K562 (cell line): ENCODE results near the gene GPR107. TPM values are rescaled to one million over a fixed set of nuclear protein-coding genes. Genes with fewer than 3 reads are reported as not detected.

Experiments
- ATAC-seq: fragments of 200-7000 bp; cut with Tn5 transposase; 3 replicates; pipeline ENCODE4 v1.9.1; 2020; ENCODE audit warnings: moderate library complexity
- BruUV-seq: library from RNA; stranded (reverse); fragments of 400-500 nt; replicated peaks from 2 replicates; lab custom pipeline; 2021; lab: Mats Ljungman, UMichigan
- CTCF ChIA-PET: fragments of 300-600 bp; formaldehyde crosslinking; extraction: SDS; loops from one replicate; lab custom pipeline; 2021; ENCODE audit warnings: low intra/inter-chr PET ratio; lab: Yijun Ruan, JAX
- POLR2A ChIA-PET: fragments of 300-600, 350-650 bp; sonication (Branson Sonifier 250); formaldehyde crosslinking; extraction: SDS; loops from one replicate; lab custom pipeline; 2021; ENCODE audit warnings: antibody characterized with exemption, inconsistent platforms; lab: Yijun Ruan, JAX
- DNase-seq, 4 experiments: peaks; one replicate each; pipeline versions ENCODE4 v3.0.0 to v3.0.0-alpha.2; 2011 to 2018; ENCODE audit warnings: low spot score in 3 of 4, mixed read lengths in 3 of 4; ENCODE audit errors: extremely low read depth in 1 of 4
- FAIRE-seq: peaks from 2 replicates; lab custom pipeline; 2011; peaks lifted over from hg19 to GRCh38; lab: Jason Lieb, UNC
- H2AFZ ChIP-seq: 2 replicates; pipeline ENCODE4 v1.6.0; 2011; ENCODE audit warnings: low read depth, low read length, control low read depth, inconsistent platforms
- H3K27ac ChIP-seq: fragments of 200-600 bp; 3 replicates; pipeline ENCODE4 v1.8.0; 2011; ENCODE audit warnings: low read depth, mild to moderate bottlenecking, control low read depth, inconsistent platforms, low read length, moderate library complexity, mixed read lengths; ENCODE audit errors: extremely low read depth
- H3K27me3 ChIP-seq, 2 experiments: fragments of 300-600 bp in 1 of 2; 2 replicates in 1 of 2; 3 replicates in 1 of 2; pipeline versions ENCODE4 v1.6.0 to v1.8.0; 2011; ENCODE audit warnings: inconsistent platforms in 2 of 2, low read length in 2 of 2, mild to moderate bottlenecking in 1 of 2, mixed read lengths in 1 of 2, moderate library complexity in 1 of 2; ENCODE audit not compliant: control insufficient read depth in 2 of 2, insufficient read depth in 2 of 2
- H3K36me3 ChIP-seq: fragments of 300-600 bp; 3 replicates; pipeline ENCODE4 v1.8.0; 2011; ENCODE audit warnings: mild to moderate bottlenecking, low read length, inconsistent platforms; ENCODE audit not compliant: control insufficient read depth, insufficient read depth
- H3K4me1 ChIP-seq, 2 experiments: fragments of 200-600 bp in 1 of 2; replicated peaks in 1 of 2; 2 replicates in 1 of 2; 3 replicates in 1 of 2; pipeline versions ENCODE4 v1.5.1 to v1.8.0; 2011; ENCODE audit warnings: inconsistent platforms in 2 of 2, low read length in 2 of 2, mild to moderate bottlenecking in 1 of 2, mixed read lengths in 1 of 2, moderate library complexity in 1 of 2; ENCODE audit not compliant: control insufficient read depth in 2 of 2, insufficient read depth in 2 of 2
- H3K4me2 ChIP-seq: 2 replicates; pipeline ENCODE4 v1.6.1; 2011; ENCODE audit warnings: low read length, control low read depth, inconsistent platforms, mixed read lengths; ENCODE audit not compliant: insufficient read depth
- H3K4me3 ChIP-seq: fragments of 200-600 bp; sonication (generic), shearing (Covaris generic); 2 replicates; pipeline ENCODE4 v1.5.1; 2016; ENCODE audit warnings: control low read depth, inconsistent platforms
- H3K79me2 ChIP-seq: fragments of 200-600 bp; 3 replicates; pipeline ENCODE4 v1.8.0; 2011; ENCODE audit warnings: low read length, inconsistent platforms; ENCODE audit not compliant: control insufficient read depth, insufficient read depth
- H3K9ac ChIP-seq, 2 experiments: 2 replicates each; pipeline versions ENCODE4 v1.6.0 to v1.6.1; 2011; ENCODE audit warnings: low read depth in 2 of 2, low read length in 2 of 2, control low read depth in 1 of 2, inconsistent platforms in 1 of 2, mild to moderate bottlenecking in 1 of 2, mixed read lengths in 1 of 2; ENCODE audit not compliant: insufficient read depth in 1 of 2
- H3K9me1 ChIP-seq: one replicate; pipeline ENCODE4 v1.6.0; 2011; ENCODE audit warnings: inconsistent platforms, mild to moderate bottlenecking, low read length, moderate library complexity; ENCODE audit not compliant: control insufficient read depth, insufficient read depth
- H3K9me3 ChIP-seq: replicated peaks from 2 replicates; pipeline ENCODE4 v1.5.1; 2011; ENCODE audit warnings: low read depth, low read length, inconsistent platforms; ENCODE audit not compliant: control insufficient read depth, insufficient read depth
- H4K20me1 ChIP-seq: replicated peaks from 2 replicates; pipeline ENCODE4 v1.6.1; 2011; ENCODE audit warnings: low read length, inconsistent platforms, mixed read lengths; ENCODE audit not compliant: control insufficient read depth, insufficient read depth
- BMI1 ChIP-seq: fragments of 150-350 bp; IDR thresholded peaks from 2 replicates; pipeline ENCODE4 v1.6.1; 2014; ENCODE audit warnings: low read length
- CAMTA2 ChIP-seq: fragments of 250-450 bp; sonication (Bioruptor Pico); conservative IDR thresholded peaks from 2 replicates; pipeline ENCODE4 v1.5.1; 2022
- KAT7 ChIP-seq: sonication (generic); formaldehyde crosslinking; IDR thresholded peaks from 2 replicates; pipeline ENCODE4 v1.8.0; 2022; ENCODE audit warnings: missing genetic modification reagents, mild to moderate bottlenecking, borderline replicate concordance
- NELFE ChIP-seq: IDR thresholded peaks from 2 replicates; pipeline ENCODE4 v1.6.1; 2011; ENCODE audit warnings: mild to moderate bottlenecking; ENCODE audit not compliant: insufficient read depth, insufficient read length
- NFIX ChIP-seq: fragments of 250-450 bp; sonication (Bioruptor Pico); IDR thresholded peaks from 2 replicates; pipeline ENCODE4 v1.4.0; 2020; ENCODE audit warnings: low read depth, mild to moderate bottlenecking, moderate library complexity
- PHF8 ChIP-seq: fragments of 200-600 bp; sonication (generic); IDR thresholded peaks from 2 replicates; pipeline ENCODE4 v1.6.1; 2012; ENCODE audit warnings: mixed run types, mild to moderate bottlenecking, inconsistent platforms, low read length, moderate library complexity, borderline replicate concordance
- POLR2A ChIP-seq: fragments of 450-650 bp; conservative IDR thresholded peaks from 2 replicates; pipeline ENCODE4 v1.6.1; 2016
- WGBS: fragments of 100-300 bp; shearing (Covaris generic); methylation state at CpG from one replicate; pipeline ENCODE4 v1.1.6; 2016; ENCODE audit warnings: low coverage, mixed read lengths; ENCODE audit not compliant: insufficient coverage; ENCODE audit errors: missing lambda C conversion rate; 5-methylcytosine and 5-hydroxymethylcytosine counted together
- in situ Hi-C: fragments of 300-500 bp; cut with MboI; formaldehyde crosslinking; loops from 4 replicates; pipeline ENCODE4 v1.15.0; 2018; ENCODE audit warnings: inconsistent platforms, mixed read lengths
- intact Hi-C: fragments of 100-400 bp; cut with micrococcal nuclease; formaldehyde crosslinking; loops from 2 replicates; pipeline ENCODE4 v1.14.2; 2022
- polyA plus RNA-seq, 8 experiments: library from polyadenylated mRNA; depleted of rRNA in 4 of 8; stranded (reverse) in 5 of 8; unstranded in 3 of 8; fragments of >200 nt; fragmentation: Nextera tagmentation in 2 of 8; fragmentation: Illumina TruSeq in 1 of 8; extraction: Ambion mirVana in 2 of 8; extraction: Trizol in 1 of 8; gene quantifications; 2 replicates each; pipeline versions ENCODE4 v1.2.1 to v1.2.3, GENCODE V29; 2011 to 2014; ENCODE audit warnings: inconsistent platforms in 1 of 8, missing spikeins in 1 of 8
- total RNA-seq, 7 experiments: library from RNA; depleted of rRNA in 6 of 7; stranded (reverse); fragments of >200 nt in 6 of 7; fragmentation: Illumina TruSeq in 2 of 7; extraction: Trizol in 2 of 7; gene quantifications; 2 replicates each; pipeline versions ENCODE4 v1.2.1 to v1.2.3, GENCODE V29; 2011 to 2021; ENCODE audit warnings: low replicate concordance in 1 of 7
- TF ChIP-seq, protein P1 (sequence below): fragments of 450-650 bp; IDR thresholded peaks from 2 replicates; pipeline ENCODE4 v1.6.1; 2018; ENCODE audit not compliant: partially characterized antibody
- TF ChIP-seq, protein P2 (sequence below): fragments of 450-650 bp; IDR thresholded peaks from 2 replicates; pipeline ENCODE4 v1.6.1; 2017; ENCODE audit warnings: antibody characterized with exemption
- TF ChIP-seq, protein P3 (sequence below): fragments of 200-800 bp; sonication (Bioruptor generic); IDR thresholded peaks from 2 replicates; pipeline ENCODE4 v1.6.1; 2016; ENCODE audit warnings: missing genetic modification characterization, missing compliant biosample characterization
- TF ChIP-seq, protein P4 (sequence below): fragments of 450-650 bp; IDR thresholded peaks from 2 replicates; pipeline ENCODE4 v1.6.1; 2017; ENCODE audit warnings: mild to moderate bottlenecking, moderate library complexity

The GPR107 gene
- total and polyA plus RNA-seq, 9 of the 15 experiments (the other 6 are each of a cell fraction or from before 2014, with no cell fraction given): 3.2 to 34.6 (median 14.4) TPM

- no peaks in the 10 kb centered on the region; a peak in 1 of 5 replicates for H3K4me1 ChIP-seq
- peaks cover 2% of the 10 kb centered on the region; the same call in 1 of the 2 replicates for H4K20me1 ChIP-seq
- no TSS peak for BruUV-seq
- no peak overlapping the region for H3K4me3 ChIP-seq
- in situ Hi-C loops: no loop called here
- no peaks in the 10 kb centered on the region for H3K9me1 ChIP-seq
- H3K9ac ChIP-seq: no peak overlapping the region
- H3K36me3 ChIP-seq: peaks cover 75% of the 10 kb centered on the region
- H3K27ac ChIP-seq: no peak overlapping the region
- FAIRE-seq: no peak
- H3K27me3 ChIP-seq: no peaks in the 10 kb centered on the region
- WGBS: 95% methylated on average over 9 of the region's 9 CpGs
- DNase-seq: no peak
- ChIA-PET CTCF (no interaction called here), POLR2A (interaction anchor here (0.6 to 1.2 kb wide), 2 partner anchors 8 to 33 kb away, joined by 3 to 4 read pairs; no protein-coding TSS in a partner anchor)
- H3K4me2 ChIP-seq: no peak overlapping the region
- H3K9me3 ChIP-seq: no peaks in the 10 kb centered on the region
- no peaks in the 10 kb centered on the region for H3K79me2 ChIP-seq
- ATAC-seq: no peak
- intact Hi-C loops: no loop called here
- no peak overlapping the region for H2AFZ ChIP-seq
- TF ChIP-seq, protein P1, sequence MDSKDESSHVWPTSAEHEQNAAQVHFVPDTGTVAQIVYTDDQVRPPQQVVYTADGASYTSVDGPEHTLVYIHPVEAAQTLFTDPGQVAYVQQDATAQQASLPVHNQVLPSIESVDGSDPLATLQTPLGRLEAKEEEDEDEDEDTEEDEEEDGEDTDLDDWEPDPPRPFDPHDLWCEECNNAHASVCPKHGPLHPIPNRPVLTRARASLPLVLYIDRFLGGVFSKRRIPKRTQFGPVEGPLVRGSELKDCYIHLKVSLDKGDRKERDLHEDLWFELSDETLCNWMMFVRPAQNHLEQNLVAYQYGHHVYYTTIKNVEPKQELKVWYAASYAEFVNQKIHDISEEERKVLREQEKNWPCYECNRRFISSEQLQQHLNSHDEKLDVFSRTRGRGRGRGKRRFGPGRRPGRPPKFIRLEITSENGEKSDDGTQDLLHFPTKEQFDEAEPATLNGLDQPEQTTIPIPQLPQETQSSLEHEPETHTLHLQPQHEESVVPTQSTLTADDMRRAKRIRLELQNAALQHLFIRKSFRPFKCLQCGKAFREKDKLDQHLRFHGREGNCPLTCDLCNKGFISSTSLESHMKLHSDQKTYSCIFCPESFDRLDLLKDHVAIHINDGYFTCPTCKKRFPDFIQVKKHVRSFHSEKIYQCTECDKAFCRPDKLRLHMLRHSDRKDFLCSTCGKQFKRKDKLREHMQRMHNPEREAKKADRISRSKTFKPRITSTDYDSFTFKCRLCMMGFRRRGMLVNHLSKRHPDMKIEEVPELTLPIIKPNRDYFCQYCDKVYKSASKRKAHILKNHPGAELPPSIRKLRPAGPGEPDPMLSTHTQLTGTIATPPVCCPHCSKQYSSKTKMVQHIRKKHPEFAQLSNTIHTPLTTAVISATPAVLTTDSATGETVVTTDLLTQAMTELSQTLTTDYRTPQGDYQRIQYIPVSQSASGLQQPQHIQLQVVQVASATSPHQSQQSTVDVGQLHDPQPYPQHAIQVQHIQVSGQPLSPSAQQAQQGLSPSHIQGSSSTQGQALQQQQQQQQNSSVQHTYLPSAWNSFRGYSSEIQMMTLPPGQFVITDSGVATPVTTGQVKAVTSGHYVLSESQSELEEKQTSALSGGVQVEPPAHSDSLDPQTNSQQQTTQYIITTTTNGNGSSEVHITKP: no peak
- TF ChIP-seq KAT7 (CRISPR knock-in tag) (no peak), CAMTA2 (CRISPR knock-in tag) (no peak), POLR2A (no peak), PHF8 (no peak), NFIX (CRISPR knock-in tag) (no peak), NELFE (no peak), BMI1 (no peak)
- TF ChIP-seq, protein P2, sequence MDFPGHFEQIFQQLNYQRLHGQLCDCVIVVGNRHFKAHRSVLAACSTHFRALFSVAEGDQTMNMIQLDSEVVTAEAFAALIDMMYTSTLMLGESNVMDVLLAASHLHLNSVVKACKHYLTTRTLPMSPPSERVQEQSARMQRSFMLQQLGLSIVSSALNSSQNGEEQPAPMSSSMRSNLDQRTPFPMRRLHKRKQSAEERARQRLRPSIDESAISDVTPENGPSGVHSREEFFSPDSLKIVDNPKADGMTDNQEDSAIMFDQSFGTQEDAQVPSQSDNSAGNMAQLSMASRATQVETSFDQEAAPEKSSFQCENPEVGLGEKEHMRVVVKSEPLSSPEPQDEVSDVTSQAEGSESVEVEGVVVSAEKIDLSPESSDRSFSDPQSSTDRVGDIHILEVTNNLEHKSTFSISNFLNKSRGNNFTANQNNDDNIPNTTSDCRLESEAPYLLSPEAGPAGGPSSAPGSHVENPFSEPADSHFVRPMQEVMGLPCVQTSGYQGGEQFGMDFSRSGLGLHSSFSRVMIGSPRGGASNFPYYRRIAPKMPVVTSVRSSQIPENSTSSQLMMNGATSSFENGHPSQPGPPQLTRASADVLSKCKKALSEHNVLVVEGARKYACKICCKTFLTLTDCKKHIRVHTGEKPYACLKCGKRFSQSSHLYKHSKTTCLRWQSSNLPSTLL: no peak
- TF ChIP-seq, protein P3, sequence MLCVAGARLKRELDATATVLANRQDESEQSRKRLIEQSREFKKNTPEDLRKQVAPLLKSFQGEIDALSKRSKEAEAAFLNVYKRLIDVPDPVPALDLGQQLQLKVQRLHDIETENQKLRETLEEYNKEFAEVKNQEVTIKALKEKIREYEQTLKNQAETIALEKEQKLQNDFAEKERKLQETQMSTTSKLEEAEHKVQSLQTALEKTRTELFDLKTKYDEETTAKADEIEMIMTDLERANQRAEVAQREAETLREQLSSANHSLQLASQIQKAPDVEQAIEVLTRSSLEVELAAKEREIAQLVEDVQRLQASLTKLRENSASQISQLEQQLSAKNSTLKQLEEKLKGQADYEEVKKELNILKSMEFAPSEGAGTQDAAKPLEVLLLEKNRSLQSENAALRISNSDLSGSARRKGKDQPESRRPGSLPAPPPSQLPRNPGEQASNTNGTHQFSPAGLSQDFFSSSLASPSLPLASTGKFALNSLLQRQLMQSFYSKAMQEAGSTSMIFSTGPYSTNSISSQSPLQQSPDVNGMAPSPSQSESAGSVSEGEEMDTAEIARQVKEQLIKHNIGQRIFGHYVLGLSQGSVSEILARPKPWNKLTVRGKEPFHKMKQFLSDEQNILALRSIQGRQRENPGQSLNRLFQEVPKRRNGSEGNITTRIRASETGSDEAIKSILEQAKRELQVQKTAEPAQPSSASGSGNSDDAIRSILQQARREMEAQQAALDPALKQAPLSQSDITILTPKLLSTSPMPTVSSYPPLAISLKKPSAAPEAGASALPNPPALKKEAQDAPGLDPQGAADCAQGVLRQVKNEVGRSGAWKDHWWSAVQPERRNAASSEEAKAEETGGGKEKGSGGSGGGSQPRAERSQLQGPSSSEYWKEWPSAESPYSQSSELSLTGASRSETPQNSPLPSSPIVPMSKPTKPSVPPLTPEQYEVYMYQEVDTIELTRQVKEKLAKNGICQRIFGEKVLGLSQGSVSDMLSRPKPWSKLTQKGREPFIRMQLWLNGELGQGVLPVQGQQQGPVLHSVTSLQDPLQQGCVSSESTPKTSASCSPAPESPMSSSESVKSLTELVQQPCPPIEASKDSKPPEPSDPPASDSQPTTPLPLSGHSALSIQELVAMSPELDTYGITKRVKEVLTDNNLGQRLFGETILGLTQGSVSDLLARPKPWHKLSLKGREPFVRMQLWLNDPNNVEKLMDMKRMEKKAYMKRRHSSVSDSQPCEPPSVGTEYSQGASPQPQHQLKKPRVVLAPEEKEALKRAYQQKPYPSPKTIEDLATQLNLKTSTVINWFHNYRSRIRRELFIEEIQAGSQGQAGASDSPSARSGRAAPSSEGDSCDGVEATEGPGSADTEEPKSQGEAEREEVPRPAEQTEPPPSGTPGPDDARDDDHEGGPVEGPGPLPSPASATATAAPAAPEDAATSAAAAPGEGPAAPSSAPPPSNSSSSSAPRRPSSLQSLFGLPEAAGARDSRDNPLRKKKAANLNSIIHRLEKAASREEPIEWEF (CRISPR knock-in tag): no peak
- TF ChIP-seq, protein P4, sequence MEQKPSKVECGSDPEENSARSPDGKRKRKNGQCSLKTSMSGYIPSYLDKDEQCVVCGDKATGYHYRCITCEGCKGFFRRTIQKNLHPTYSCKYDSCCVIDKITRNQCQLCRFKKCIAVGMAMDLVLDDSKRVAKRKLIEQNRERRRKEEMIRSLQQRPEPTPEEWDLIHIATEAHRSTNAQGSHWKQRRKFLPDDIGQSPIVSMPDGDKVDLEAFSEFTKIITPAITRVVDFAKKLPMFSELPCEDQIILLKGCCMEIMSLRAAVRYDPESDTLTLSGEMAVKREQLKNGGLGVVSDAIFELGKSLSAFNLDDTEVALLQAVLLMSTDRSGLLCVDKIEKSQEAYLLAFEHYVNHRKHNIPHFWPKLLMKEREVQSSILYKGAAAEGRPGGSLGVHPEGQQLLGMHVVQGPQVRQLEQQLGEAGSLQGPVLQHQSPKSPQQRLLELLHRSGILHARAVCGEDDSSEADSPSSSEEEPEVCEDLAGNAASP: no peak
Observed at GRCh38 chr9:130101915-130102314, 48.2 kb downstream of the GPR107 start.
